K562 (cell line): Measurements from ENCODE around the gene NBEAL2. TPM values are rescaled to one million over a fixed set of nuclear protein-coding genes. Genes with fewer than 3 reads are reported as not detected.

ENCODE experiments used
- ARID1B ChIP-seq: fragments of 450-650 bp; IDR thresholded peaks from 2 replicates; pipeline ENCODE4 v1.6.1; 2016; ENCODE audit warnings: antibody characterized with exemption, mild to moderate bottlenecking, inconsistent platforms
- ATF3 ChIP-seq, 2 experiments: fragments of 450-650 bp in 1 of 2; sonication (generic) in 1 of 2; formaldehyde crosslinking in 1 of 2; IDR thresholded peaks in 1 of 2; conservative IDR thresholded peaks in 1 of 2; 2 replicates each; pipeline versions ENCODE4 v1.6.1 to v1.8.1; 2016 to 2023; ENCODE audit warnings: mild to moderate bottlenecking in 2 of 2, moderate library complexity in 2 of 2, inconsistent platforms in 1 of 2, missing genetic modification reagents in 1 of 2
- BRD4 ChIP-seq: fragments of 200-600 bp; sonication (generic); IDR thresholded peaks from 2 replicates; pipeline ENCODE4 v1.6.1; 2017; ENCODE audit warnings: inconsistent platforms
- CBX5 ChIP-seq: IDR thresholded peaks from 2 replicates; pipeline ENCODE4 v1.6.1; 2014; ENCODE audit warnings: low read depth, borderline replicate concordance
- CHD2 ChIP-seq: IDR thresholded peaks from 2 replicates; pipeline ENCODE4 v1.6.1; 2011; ENCODE audit warnings: low read depth, low read length
- CTCF ChIP-seq, 3 experiments: IDR thresholded peaks in 2 of 3; conservative IDR thresholded peaks in 1 of 3; 2 replicates each; pipeline ENCODE4 v1.5.1; 2011 to 2012; ENCODE audit warnings: low read length in 3 of 3, mild to moderate bottlenecking in 3 of 3, control low read depth in 2 of 3, improper control_type of control experiment in 1 of 3, inconsistent platforms in 1 of 3, low read depth in 1 of 3, mixed read lengths in 1 of 3, moderate library complexity in 1 of 3; ENCODE audit not compliant: insufficient read depth in 2 of 3
- DACH1 ChIP-seq: fragments of 450-650 bp; IDR thresholded peaks from 2 replicates; pipeline ENCODE4 v1.6.1; 2018; ENCODE audit not compliant: partially characterized antibody
- DLX4 ChIP-seq: fragments of 250-450 bp; sonication (Bioruptor Pico); IDR thresholded peaks from 2 replicates; pipeline ENCODE4 v1.6.1; 2021; ENCODE audit warnings: mild to moderate bottlenecking
- ELF2 ChIP-seq: fragments of 250-450 bp; sonication (Bioruptor Pico); IDR thresholded peaks from 2 replicates; pipeline ENCODE4 v1.5.0; 2021; ENCODE audit warnings: mild to moderate bottlenecking
- ERF ChIP-seq: fragments of 450-650 bp; formaldehyde crosslinking; IDR thresholded peaks from 2 replicates; pipeline ENCODE4 v1.4.0; 2020; ENCODE audit warnings: mild to moderate bottlenecking, mixed read lengths
- FOXO4 ChIP-seq: fragments of 450-650 bp; formaldehyde crosslinking; IDR thresholded peaks from 2 replicates; pipeline ENCODE4 v1.4.0; 2020; ENCODE audit warnings: mild to moderate bottlenecking, moderate library complexity
- HNRNPH1 ChIP-seq: fragments of 200-400 bp; formaldehyde crosslinking; optimal IDR thresholded peaks from 2 replicates; pipeline ENCODE3; 2017; ENCODE audit warnings: low read depth, mild to moderate bottlenecking, low read length, moderate library complexity
- SPI1 ChIP-seq: IDR thresholded peaks from 2 replicates; pipeline ENCODE4 v1.6.1; 2011; ENCODE audit warnings: low read depth, low read length, control low read depth, borderline replicate concordance
- TSHZ1 ChIP-seq: fragments of 250-450 bp; sonication (Bioruptor Pico); IDR thresholded peaks from 2 replicates; pipeline ENCODE4 v1.4.0; 2020; ENCODE audit warnings: mild to moderate bottlenecking, moderate library complexity
- ZNF239 ChIP-seq: fragments of 250-450 bp; sonication (Bioruptor Pico); IDR thresholded peaks from 2 replicates; pipeline ENCODE4 v1.4.0; 2020; ENCODE audit warnings: mild to moderate bottlenecking
- ZNF512 ChIP-seq: IDR thresholded peaks from 2 replicates; pipeline ENCODE4 v1.6.1; 2016; ENCODE audit warnings: missing genetic modification characterization, missing compliant biosample characterization
- polyA plus RNA-seq, 8 experiments: library from polyadenylated mRNA; depleted of rRNA in 4 of 8; stranded (reverse) in 5 of 8; unstranded in 3 of 8; fragments of >200 nt; fragmentation: Nextera tagmentation in 2 of 8; fragmentation: Illumina TruSeq in 1 of 8; extraction: Ambion mirVana in 2 of 8; extraction: Trizol in 1 of 8; gene quantifications; 2 replicates each; pipeline versions ENCODE4 v1.2.1 to v1.2.3, GENCODE V29; 2011 to 2014; ENCODE audit warnings: inconsistent platforms in 1 of 8, missing spikeins in 1 of 8
- total RNA-seq, 7 experiments: library from RNA; depleted of rRNA in 6 of 7; stranded (reverse); fragments of >200 nt in 6 of 7; fragmentation: Illumina TruSeq in 2 of 7; extraction: Trizol in 2 of 7; gene quantifications; 2 replicates each; pipeline versions ENCODE4 v1.2.1 to v1.2.3, GENCODE V29; 2011 to 2021; ENCODE audit warnings: low replicate concordance in 1 of 7

The NBEAL2 gene
- total and polyA plus RNA-seq, 9 of the 15 experiments (the other 6 are each of a cell fraction or from before 2014, with no cell fraction given): 0.06 to 114 (median 29.6) TPM

DNA sequence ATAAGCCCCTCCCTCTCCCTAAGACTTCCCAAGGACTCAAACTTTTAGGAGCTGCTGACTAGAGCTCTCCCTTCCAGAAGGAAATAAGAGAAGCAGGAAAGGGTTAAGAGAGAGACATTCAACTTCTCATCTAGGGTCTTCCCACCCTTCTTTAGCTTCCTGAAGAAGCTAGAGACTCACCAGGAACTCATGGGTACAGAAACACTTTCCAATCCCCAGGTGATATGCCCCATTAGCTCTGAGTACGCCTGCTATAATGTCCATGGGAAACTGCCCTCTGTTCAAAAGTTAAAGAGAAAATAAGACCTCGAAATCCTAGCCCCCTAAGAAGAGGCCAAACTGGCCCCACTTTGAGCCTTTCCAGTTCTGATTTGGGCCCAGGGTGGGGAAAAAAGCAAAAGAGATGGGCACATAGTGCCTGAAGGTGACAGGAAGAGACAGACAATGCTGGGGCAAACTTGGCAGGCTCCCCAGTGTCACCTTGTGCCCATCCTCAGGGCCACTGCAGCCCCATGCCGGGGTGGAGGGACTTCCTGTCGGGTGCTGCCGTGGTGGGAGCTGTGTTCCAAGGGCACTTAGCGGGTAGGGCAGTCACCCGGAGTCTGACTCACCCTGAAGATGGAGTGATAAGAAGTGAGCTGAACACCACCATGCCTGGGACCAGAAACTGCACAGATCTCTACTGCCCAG, 32.5 kb upstream of the NBEAL2 start (continued):
- TF ChIP-seq ATF3 (IDR thresholded peaks at IDR 0.05) (peak; percentile 88), ATF3 (CRISPR knock-in tag; conservative IDR thresholded peaks at IDR 0.05) (peak; percentile 74; the same call in 1 of the 2 replicates), CTCF (IDR thresholded peaks at IDR 0.05 in 2 of 3, conservative IDR thresholded peaks at IDR 0.05 in 1 of 3; ENCODE audit: insufficient read depth in 2 of 3, low read depth in 1 of 3, low read length in 3 of 3) (no peak), BRD4 (no peak), ELF2 (CRISPR knock-in tag) (peak; percentile 40; the same call in 1 of the 2 replicates), SPI1 (0 out of 2 replicates have a peak, but pooled peaks have one; percentile 11), TSHZ1 (no peak), DLX4 (CRISPR knock-in tag) (no peak), ARID1B (peak; percentile 84), HNRNPH1 (no peak), ERF (CRISPR knock-in tag) (no peak), ZNF512 (tag) (no peak), DACH1 (no peak), ZNF239 (CRISPR knock-in tag) (no peak), CBX5 (no peak), CHD2 (no peak), FOXO4 (no peak)
